Measurements from ENCODE around the gene PCCA. TPM values are rescaled to one million over a fixed set of nuclear protein-coding genes. Genes with fewer than 3 reads are reported as not detected.
"Not testable (repeated sequence)": the region's sequence is repeated elsewhere in the genome, so short reads cannot be mapped to it uniquely, and the experiment has no call there.

The PCCA gene
- total RNA-seq, 1 donor from 2014 or later = 53.6 TPM

DNA sequence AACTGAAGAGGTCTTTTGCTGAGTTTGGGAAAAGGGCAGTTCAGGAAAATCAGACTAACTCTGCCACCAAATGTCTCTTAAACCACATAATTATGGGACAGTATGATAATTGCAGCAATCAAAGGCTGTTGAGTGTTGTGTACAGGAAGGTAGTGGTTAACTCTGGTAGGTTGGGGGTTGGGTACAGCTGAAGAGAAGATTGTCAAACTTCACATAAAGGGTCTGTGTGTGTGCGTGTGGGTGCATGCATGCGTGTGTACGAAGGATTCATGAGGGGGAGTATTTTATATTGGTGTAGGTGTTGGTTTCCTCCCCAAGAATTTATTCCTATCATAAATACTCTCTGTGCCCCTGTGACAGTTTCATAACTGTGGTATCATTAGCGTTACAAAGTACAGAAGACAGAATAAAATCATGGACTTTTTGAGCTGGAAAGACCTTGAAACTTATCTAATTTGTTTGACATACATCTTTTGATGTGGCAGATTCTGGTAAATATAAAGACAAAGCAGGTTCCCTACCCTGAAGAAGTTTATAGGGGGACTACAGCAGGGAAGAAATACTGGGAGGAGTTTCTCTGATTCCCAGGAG is 94.1 kb downstream of the PCCA start:
- DNase-seq (ENCODE audit: low spot score) = no peak

DNA sequence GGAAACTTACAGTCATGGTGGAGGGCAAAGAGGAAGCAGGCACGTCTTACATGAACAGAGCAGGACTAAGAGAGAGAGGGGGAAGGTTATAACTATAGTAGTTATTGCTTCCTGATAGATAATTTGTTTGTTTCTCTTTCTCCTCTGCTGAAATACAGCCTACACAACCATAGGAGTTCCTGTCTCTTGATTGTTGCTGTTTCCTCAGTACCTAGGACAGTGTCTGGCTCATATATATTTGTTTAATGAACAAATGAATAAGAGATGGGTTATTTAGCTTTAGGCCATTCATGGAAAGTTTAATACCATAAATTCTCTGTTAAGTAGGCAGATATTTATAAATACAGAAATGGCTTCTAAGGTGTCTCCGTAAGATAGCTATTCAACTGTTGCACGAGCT is 95.2 kb downstream of the PCCA start:
- no peak for DNase-seq (ENCODE audit: low spot score)

DNA sequence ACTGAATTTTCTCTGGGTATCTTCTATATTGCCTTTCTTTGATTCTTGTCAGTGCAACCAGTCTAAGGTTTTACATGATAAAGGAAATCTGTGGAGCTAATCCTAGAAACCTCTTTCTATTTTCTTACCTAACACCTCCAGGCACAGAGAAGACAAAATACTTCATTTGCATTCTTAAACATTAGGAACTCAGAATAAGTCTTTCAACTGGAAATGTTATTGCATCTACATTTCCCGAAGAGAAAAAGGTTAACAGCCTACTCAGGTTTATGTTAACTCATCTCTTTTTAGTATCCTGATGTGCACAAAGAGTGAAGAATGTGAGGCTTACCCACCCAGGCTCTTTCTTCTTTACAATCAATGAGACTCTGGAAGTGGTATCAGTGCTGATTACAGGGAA is 106.7 kb downstream of the PCCA start:
- no peak for DNase-seq (ENCODE audit: low spot score)

DNA sequence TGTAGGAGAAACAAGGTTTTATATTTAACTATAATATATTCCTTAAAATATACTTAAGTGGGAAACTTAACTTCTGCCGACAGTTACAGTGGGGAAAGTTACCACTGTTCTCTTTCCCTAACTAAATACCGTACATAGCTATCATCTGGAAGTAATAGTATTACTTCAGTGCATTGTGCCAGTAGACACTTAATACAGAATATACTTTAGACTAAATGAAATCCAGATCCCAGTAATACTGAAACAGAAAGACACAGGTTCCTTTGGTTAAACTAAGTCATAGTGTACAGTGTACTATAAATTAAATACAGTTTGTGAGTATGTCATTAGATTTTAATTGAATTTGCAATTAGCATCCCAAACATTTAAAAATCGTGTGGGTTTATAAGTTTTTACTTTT is 107.5 kb downstream of the PCCA start:
- DNase-seq (ENCODE audit: low spot score) = no peak

DNA sequence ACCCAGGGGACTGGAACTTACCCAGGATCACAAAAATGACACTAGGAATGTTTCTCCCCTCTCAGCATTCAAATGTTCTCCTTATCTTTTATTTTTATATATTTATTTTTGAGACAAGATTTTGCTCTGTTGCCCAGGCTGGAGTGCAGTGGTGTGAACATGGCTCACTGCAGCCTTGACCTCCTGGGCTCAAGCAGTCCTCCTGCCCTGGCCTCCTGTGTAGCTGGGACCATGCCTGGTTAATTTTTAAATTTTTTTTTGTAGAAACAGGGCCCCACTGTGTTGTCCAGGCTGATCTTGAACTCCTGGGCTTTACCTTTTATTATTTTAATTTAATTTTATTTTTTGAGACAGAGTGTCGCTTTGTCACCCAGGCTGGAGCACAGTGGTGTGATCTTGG is 108.2 kb downstream of the PCCA start:
- DNase-seq (ENCODE audit: low spot score) = no peak

DNA sequence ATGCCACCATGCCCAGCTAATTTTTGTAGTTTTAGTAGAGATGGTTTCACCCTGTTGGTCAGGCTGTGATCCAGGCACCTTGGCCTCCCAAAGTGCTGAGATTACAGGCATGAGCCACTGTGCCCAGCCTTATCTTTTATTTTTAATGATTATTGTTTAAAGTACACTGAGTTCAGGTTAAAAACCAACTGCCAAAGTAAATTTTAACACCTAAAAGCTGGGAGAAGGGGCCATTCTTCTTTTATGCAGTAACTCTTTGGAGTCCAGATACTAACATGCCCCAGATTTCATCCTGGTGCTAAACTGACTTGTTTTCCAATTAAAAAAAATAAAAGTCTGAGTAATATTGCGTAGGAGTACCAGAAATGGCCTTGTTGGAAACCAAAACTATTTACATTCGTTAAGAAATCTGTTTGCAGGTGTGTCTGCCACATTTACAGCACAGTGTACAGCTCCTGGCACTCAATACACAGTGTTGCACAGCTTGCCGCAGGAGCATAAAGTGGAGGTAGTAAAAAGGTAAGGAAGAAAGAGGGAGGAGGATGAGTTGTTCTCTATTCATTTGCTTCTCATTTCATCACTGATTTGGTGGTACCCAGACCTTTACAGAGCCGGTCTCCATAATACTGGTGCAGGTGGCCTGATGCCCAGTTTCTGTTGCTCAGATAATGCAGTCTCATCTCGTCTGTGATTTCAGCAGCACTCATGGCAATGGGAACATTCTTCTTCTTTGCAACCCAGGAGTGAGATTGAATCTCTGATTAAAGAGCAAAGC is 108.9 kb downstream of the PCCA start:
- no peak for DNase-seq (ENCODE audit: low spot score)

DNA sequence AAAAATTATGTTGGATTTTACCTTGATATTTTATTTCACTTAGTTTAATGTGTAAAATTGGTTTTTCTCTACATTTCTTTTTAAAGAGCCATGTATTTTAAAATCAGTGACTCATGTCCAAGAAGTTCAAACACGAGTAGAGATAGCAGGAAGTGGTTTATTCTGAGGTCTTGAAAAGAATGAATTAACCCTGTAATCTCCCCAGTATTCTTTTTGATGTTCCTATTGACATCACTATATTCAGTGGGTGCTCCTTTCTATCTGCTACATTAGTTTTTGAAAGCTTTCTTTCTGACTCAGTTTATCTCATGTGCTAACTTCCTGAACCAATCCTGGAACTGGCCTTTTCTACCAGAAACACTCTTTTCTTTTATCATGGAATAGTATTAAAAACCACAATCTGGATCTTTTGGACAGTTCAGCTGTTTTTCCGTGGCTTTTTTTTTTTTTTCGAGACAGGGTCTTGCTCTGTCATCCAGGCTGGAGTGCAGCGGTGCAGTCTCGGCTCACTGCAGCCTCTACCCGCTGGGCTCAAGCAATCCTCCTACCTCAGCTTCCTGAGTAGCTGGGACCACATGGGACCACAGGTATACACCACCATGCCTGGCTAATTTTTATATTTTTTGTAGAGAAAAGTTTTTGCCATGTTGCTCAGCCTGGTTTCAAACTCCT is 114.9 kb downstream of the PCCA start:
- no peak for DNase-seq (ENCODE audit: low spot score)

DNA sequence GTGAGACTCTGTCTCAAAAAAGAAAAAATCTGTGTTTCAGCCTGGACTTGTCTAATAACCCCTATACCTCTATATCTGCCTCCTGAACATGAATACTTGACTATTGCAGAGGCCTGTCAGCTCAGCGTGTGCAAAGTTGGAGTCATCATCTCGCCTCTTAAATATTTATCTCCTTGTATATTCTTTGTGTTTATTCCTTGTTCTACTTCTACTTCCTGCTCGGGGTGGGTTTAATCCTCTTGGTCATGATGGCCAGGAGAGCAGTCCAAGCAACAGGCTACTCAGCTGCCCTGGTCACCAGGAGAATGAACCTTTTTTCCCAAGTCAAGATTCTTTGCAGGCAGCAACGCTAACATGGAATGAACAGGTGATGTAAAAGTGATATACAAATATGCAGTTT is 119.1 kb downstream of the PCCA start:
- DNase-seq (ENCODE audit: low spot score) = no peak

DNA sequence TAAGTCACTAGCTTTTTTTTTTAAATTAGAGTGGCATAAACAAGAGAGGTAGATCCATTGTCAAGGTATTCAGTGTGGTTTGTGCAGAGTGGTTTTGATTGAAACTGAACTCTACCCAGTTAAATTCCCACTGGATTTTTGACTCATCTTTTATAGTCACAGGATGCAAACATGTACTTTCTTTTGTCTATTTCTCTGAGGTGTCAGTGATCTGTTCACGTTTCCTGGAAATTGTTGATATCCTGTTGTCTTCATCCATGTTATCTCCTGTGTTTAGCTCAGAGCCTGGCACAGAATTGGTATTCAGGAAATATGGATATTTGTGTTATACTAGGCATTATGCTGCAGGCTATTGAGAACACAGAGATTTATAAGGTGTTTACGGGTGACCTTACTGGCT is 119.7 kb downstream of the PCCA start:
- DNase-seq (ENCODE audit: low spot score) = no peak

DNA sequence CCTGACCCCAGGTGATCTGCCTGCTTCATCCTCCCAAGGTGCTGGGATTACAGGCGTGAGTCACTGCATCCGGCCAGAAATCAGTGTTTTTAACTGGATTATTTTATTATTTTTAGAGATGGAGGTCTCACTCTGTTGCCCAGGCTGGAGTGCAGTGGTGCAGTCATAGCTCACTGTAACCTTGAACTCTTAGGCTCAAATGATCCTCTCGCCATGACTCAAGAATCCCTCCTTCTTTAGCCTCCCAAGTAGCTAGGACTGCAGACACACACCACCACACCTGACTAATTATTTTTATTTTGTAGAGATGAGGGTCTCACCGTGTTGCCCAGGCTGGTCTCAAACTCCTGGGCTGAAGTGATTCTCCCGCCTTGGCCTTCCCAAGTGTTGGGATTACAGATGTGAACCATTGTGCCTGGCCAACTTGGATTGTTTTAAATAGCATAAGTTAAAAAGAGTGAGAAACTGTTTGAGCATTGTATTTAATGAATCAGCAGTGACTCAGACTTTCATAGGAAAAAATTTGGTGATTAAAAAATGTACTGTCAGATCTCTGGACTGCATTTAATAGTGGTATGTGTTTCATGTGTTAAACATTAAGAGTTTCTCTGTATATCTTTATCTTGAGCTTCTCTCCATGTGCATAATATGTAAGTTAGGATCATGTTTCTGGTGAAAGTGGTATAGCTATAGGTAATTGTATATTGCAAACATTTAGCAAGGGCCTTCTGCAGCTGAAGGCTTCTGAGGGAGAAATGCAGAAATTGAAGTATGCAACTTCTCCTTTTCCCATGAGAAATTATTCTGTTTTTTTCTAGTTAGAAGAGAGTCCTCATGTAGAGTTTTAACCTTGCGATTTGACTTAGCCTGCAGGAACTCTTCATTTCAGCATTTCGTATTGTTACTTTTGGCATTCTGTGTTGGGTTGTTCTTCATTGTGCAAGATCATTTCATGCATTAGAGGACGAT is 121.2 kb downstream of the PCCA start:
- DNase-seq (ENCODE audit: low spot score) = no peak

DNA sequence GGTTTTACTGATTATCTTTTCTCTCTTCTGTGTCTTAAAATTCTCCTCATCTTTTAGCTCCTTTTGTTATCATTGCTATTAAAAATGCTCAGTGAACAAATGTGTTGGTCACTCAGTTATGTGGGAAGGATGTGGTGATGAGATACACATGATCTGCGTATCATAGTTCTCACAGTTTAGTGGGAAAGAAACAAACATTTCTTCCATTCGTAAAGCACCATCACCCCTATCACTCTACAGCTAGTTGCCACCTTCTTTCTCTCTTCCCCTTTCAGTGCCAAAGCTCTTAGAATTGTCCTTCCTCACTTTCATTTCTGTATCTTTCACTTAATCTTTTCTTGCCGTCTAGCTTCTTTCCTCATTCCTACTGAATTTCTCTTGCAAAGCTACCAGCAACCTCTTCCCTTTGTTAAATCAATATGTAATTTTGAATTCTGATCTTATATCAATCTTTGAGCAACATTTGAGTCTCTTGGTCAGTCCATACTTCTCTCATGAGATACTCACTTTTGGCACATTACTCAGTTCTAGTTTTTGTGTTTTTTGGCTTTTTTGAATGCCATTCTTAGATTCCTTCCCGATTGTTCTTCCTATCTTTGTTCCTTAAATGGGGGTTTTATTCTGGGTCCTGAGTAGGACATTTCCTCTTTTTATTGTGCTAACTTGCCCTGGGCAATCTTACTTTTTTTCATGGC is 122.3 kb downstream of the PCCA start:
- no peak for DNase-seq (ENCODE audit: low spot score)

DNA sequence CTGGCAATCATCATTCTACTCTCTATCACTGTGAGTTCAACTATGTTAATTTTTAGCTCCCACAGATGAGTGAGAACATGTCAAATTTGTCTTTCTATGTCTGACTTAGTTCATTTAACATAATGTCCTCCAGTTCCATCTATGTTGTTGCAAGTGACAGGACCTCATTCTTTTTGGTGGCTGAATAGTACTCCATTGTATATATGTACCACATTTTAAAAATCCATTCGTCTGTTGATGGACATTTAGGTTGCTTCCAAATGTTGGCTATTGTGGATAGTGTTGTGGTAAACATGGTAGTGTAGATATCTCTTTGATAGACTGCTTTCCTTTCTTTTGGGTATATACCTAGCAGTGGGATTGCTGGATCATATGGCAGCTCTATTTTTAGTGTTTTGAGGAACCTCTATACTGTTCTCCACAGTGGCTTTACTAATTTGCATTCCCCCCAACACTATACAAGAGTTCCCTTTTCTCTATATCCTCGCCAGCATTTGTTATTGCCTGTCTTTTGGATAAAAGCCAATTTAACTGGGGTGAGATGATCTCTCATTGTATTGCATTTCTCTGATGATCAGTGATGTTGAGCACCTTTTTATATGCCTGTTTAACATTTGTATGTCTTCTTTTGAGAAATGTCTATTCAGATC is 124.1 kb downstream of the PCCA start:
- DNase-seq (ENCODE audit: low spot score) = no peak

DNA sequence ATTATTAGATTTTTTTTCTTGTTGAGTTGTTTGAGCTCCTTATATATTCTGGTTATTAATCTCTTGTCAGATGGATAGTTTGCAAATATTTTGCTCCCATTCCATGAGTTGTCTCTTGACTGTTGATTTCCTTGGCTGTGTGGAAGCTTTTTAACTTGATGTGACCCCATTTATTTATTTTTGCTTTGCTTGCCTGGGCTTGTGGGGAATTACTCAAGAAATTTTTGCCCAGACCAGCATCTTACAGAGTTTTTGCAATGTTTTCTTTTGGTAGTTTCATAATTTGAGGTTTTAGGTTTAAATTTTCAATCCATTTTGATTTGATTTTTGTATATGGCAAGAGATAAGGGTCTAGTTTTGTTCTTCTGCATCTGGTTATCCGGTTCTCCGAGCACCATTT is 124.7 kb downstream of the PCCA start:
- DNase-seq (ENCODE audit: low spot score) = no peak

DNA sequence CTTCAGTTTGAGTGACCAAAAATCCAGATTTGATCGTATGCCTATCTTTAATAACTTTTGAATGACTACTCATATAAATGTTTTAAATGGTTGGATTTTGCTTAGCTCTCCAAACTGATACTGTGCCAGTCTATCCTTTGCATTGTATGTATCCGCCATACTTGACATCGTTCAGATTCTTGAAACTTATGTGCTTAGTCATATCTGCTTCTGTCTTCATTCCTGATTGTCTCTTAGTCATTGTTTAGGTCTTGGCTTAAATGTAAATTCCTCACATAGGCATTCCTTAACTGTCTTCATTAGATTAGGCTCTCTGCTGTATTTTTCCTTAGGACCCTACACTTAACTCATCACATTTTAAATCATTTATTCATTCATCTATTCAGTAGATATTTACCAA is 126.0 kb downstream of the PCCA start:
- no peak for DNase-seq (ENCODE audit: low spot score)

DNA sequence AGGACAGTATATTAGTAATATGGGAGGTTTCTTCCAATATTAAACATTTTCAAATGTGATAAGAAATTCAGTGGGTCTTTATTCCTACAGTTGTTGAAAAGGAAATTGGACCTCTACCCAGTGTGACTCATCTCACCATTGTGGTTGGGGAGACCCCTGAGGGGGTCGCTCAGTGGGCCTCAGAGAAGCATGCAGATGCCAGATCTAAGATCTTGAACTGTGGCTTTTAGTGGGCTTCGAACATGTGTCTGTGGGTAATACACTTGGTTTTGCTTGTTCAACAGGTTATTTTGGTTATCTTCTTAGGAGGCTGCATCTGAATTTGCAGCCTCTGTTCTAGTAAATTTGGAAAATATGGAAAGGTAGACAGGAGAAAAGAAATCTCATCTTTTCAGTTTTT is 132.3 kb downstream of the PCCA start:
- DNase-seq (ENCODE audit: low spot score) = no peak

DNA sequence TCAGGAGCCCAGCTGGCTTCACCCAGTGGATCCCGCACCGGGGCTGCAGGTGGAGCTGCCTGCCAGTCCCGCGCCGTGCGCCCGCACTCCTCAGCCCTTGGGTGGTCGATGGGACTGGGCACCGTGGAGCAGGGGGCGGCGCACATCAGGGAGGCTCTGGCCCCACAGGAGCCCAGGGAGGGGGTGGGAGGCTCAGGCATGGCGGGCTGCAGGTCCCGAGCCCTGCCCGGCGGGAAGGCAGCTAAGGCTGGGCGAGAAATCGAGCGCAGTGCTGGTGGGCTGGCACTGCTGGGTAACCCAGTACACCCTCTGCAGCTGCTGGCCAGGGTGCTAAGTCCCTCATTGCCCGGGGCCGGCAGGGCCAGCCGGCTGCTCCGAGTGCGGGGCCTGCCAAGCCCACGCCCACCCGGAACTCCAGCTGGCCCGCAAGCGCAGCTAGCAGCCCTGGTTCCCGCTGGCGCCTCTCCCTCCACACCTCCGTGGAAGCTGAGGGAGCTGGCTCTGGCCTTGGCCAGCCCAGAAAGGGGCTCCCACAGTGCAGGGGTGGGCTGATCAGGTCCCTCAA is 135.2 kb downstream of the PCCA start:
- not testable (repeated sequence) for DNase-seq (ENCODE audit: low spot score)

DNA sequence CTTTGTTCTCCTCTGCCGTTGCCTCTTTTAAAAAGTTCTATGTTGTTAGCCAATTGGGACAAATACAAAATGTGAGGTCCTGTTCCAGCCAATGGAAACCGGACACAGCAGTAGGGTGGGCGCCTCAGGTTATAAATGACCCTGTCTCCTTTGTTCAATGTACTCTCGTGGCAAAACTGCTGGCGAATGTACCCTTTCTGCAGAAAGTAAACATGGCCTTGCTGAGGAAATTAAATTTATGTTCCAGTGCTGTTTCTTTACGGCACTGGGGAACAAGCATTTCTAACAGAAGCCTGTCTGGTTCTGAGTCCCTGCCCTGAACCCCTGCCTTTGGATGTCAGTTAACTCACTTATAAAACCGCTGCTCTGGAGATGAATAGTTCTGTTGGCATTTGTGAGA is 140.7 kb downstream of the PCCA start:
- DNase-seq (ENCODE audit: low spot score) = no peak

DNA sequence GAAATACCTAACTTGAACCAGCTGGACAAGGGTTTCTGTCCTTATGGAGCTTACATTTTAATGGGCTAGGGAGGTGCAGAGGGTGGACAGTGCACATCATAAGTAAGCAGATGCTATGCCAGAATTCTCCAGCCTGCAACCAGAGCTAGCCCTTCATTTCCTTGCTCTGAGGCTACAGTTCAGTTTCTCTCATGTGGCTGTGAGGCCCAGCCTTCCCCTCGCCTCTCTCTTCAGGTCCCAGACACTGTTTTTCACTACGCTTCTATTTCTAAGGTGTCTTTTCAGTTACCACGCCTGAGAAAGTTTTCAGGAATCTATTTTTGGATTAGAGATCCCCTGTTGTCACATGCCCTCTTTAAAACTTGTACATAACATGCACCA is 141.9 kb downstream of the PCCA start:
- DNase-seq (ENCODE audit: low spot score) = no peak

DNA sequence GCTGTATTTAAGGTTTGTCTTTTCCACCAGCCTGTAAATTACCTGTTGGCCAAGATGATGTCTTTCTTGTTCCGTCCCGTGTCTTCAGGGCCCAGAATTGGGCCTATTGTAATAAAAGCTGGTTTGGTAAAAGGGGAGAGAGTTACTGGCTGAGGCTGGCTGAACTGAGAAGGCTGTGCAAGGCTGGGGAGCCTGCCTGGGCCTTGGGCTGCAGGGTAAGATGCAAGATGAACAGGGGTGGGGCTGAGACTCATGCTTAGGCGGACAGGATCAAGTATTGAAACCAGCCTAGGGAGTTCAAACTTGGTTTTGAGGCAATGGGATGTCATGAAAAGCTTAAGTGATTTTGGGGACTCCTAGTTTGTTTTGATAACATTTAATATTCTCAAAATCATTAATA is 142.3 kb downstream of the PCCA start:
- DNase-seq (ENCODE audit: low spot score) = no peak

DNA sequence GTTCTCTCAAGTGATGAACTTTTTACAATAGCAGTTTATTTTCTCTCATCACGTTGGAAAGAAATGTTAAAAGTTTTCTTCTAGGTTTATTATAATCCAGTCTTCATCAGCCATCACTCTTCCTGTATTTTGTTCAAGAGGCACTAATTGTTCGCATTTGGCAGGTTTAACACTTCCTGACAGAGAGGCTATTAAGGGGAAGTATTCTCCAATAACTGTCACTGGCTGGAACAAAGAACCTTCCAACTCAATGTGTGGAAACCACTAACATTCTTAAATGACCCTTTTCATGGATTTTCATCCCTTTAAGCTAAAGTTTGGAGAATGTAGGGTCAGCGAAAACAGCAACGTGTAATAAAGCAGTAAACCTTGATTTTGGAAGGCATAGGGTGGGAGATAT is 145.1 kb downstream of the PCCA start:
- DNase-seq (ENCODE audit: low spot score) = no peak
